ENCODE measurements around the gene ANXA2. TPM values are rescaled to one million over a fixed set of nuclear protein-coding genes. Genes with fewer than 3 reads are reported as not detected.

ANXA2 gene
- total and polyA plus RNA-seq, 8 donors: 123 to 476 (median 260) TPM

DNA sequence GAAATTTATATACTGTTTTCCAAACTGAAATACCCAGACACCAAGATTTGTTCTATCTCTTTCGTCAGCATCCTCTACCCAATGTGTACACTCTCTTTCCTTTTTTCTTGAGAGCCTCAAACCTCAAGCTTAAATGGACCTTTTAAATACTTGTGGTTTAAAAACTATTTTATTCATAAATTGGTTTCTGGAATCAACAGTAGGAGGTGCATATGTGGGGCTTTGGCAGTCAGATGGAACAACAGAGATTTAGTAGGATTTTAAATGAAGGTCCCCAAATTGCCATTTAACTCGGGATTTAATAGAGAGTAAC, 33.2 kb downstream of the ANXA2 start:
- Histone ChIP-seq H3K27me3 (no peaks in the 10 kb centered on the region), H3K36me3 (peaks cover 0 to 13% (median 0%) of the 10 kb centered on the region in 3 donors)
- intact Hi-C loops (cut with DNase I): no loop called here

DNA sequence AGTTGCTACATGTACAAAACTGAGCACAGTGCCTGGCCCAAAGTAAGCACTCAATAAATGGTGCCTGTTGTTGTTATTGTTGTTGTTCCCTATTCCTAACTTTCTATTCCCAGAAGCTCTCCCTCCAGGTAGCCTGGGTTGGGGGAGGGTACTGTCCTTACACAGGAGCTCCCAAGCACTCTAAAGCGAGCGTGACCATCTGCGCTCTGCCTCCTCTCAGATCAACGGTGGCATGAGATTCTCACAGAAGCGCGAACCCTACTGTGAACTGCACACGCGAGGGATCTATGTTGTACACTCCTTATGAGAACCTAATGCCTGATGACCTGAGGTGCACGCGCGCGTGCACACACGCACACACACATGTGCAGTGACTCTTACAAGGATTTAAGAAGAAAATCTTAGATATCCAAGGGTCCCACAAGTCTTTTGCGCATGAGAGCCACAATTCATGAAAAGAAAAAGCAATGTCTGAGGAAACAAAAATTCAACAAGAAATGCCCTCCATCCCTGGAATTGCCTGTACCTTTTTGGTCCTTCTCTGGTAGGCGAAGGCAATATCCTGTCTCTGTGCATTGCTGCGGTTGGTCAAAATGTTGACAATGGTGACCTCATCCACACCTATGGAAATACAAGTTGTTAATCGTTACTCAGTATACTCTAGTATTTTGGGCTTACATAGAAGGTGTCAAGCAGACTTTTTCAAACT, 33.7 kb downstream of the ANXA2 start:
- TF ChIP-seq, protein P1, sequence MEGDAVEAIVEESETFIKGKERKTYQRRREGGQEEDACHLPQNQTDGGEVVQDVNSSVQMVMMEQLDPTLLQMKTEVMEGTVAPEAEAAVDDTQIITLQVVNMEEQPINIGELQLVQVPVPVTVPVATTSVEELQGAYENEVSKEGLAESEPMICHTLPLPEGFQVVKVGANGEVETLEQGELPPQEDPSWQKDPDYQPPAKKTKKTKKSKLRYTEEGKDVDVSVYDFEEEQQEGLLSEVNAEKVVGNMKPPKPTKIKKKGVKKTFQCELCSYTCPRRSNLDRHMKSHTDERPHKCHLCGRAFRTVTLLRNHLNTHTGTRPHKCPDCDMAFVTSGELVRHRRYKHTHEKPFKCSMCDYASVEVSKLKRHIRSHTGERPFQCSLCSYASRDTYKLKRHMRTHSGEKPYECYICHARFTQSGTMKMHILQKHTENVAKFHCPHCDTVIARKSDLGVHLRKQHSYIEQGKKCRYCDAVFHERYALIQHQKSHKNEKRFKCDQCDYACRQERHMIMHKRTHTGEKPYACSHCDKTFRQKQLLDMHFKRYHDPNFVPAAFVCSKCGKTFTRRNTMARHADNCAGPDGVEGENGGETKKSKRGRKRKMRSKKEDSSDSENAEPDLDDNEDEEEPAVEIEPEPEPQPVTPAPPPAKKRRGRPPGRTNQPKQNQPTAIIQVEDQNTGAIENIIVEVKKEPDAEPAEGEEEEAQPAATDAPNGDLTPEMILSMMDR (IDR thresholded peaks at IDR 0.05): no peak
- WGBS, 2 donors: 89 to 95% methylated on average over 17 of the region's 17 CpGs
- ATAC-seq: no peak

More for the DNA sequence above, 33.2 kb downstream of the ANXA2 start:
- WGBS, 2 donors: 89 to 92% methylated on average over 2 of the region's 2 CpGs
- FAIRE-seq: no peak
- no peak for ATAC-seq
- H3K9me3 ChIP-seq: no peaks in the 10 kb centered on the region
- H3K4me1 ChIP-seq: no peaks in the 10 kb centered on the region
- H3K27ac ChIP-seq: no peak overlapping the region
- DNase-seq: no peak
- H3K4me3 ChIP-seq: no peak overlapping the region
- TF ChIP-seq, protein P1 (IDR thresholded peaks at IDR 0.05): no peak

DNA sequence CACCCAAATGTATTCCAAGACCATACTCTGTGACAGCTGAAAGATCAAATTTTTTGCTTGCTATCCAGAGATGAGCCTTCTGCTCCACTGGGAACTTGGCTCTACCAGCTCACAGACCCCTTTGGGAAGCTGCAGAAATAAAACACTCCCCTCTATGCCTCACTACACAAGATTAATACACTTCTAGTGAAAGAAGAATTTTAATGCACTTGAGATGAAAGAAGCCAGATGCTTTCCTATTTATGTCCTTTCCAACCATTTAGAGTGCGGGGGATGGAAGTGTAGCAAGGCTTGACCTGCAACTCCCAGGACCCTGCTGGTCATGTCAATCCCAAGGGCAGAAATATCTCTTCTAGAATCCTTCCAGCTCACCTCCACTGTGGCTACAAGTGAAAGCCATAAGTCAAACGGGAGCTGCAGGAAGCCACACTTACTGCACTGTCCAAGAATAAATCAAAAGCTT, 34.7 kb downstream of the ANXA2 start:
- 55 to 64% methylated on average over 2 of the region's 2 CpGs for WGBS, 2 donors
- DNase-seq (no peak), FAIRE-seq (no peak), ATAC-seq (no peak)
- Histone ChIP-seq H3K27me3 (no peaks in the 10 kb centered on the region), H3K9me3 (no peaks in the 10 kb centered on the region), H3K4me3 (no peak overlapping the region), H3K27ac (no peak overlapping the region), H3K36me3 (peaks cover 0 to 13% (median 0%) of the 10 kb centered on the region in 3 donors), H3K4me1 (no peaks in the 10 kb centered on the region)
- intact Hi-C loops (cut with DNase I): no loop called here
- TF ChIP-seq, protein P1 (IDR thresholded peaks at IDR 0.05): no peak

More for the DNA sequence above, 33.7 kb downstream of the ANXA2 start:
- Histone ChIP-seq H3K36me3 (peaks cover 0 to 13% (median 0%) of the 10 kb centered on the region in 3 donors), H3K9me3 (no peaks in the 10 kb centered on the region), H3K27ac (no peak overlapping the region), H3K27me3 (no peaks in the 10 kb centered on the region), H3K4me3 (no peak overlapping the region), H3K4me1 (no peaks in the 10 kb centered on the region)
- FAIRE-seq (no peak), DNase-seq (no peak)
- intact Hi-C loops (cut with DNase I): no loop called here

DNA sequence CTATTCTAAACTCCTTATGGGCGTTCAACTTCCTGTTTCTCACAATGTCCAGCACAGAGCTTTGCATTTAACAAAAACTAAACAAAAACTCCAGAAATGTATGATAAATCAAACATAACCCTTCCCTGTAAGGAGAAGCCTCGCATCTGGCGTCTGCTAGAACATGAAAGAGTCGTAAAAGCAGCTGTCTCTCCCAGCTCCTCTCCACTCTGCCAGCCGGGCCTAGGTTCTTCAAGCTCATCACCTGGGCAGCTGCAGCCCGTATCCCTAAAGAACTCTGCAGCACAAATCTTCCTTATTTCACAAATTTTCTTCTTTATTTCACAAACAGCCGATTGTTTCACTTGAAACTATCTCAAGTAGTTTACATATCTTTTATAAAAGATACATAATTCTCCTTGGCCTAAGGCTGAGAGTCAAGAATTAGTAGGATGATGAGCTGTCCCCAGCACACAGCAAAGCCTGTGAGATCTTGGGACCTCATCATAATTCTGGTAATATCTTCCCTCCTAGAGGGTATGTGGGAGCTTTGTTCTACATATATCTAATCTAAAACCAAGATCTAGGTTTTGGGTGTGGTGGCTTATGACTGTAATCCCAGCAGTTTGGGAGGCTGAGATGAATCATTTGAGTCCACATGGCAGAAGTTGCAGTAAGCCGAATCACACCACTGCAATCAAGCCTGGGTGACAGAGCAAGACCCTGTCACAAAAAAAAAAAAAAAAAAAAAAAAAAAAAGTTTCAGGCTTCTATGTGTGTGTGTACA, 35.3 kb downstream of the ANXA2 start:
- intact Hi-C loops (cut with DNase I): no loop called here
- Histone ChIP-seq H3K27me3 (no peaks in the 10 kb centered on the region), H3K27ac (peak overlapping the region in 1 of 4 donors; percentile 15), H3K9me3 (no peaks in the 10 kb centered on the region), H3K4me3 (no peak overlapping the region), H3K4me1 (no peaks in the 10 kb centered on the region), H3K36me3 (peaks cover 0 to 13% (median 0%) of the 10 kb centered on the region in 3 donors)
- FAIRE-seq (no peak), ATAC-seq (peak in 2 of 4 donors; percentile 6 to 26), DNase-seq (no peak)
- TF ChIP-seq, protein P1 (IDR thresholded peaks at IDR 0.05): no peak
- WGBS, 2 donors: 71 to 82% methylated on average over 8 of the region's 8 CpGs

All from pancreas (tissue), 10 donors.